ENCODE data around the gene MELTF.

The MELTF gene

GRCh38 chr3:197062446-197062845, 32.8 kb upstream of the MELTF start:
- no peak for TF ChIP-seq FOXP2 (optimal IDR thresholded peaks at IDR 0.05; ENCODE audit: borderline replicate concordance, extremely low read depth, extremely low read length, insufficient read depth)

- TF ChIP-seq TAF1 (IDR thresholded peaks at IDR 0.05; ENCODE audit: borderline replicate concordance, insufficient read depth, low read length) (no peak), SIN3A (IDR thresholded peaks at IDR 0.05; ENCODE audit: borderline replicate concordance, insufficient read depth, low read length) (no peak), REST (IDR thresholded peaks at IDR 0.05; ENCODE audit: insufficient read depth in 1 of 2, low read depth in 2 of 2, low read length in 2 of 2) (no peak), POLR2AphosphoS5 (IDR thresholded peaks at IDR 0.05; ENCODE audit: low read depth, low read length) (no peak), FOXP2 (optimal IDR thresholded peaks at IDR 0.05; ENCODE audit: borderline replicate concordance, extremely low read depth, extremely low read length, insufficient read depth) (no peak)
These were observed 20.9 kb upstream of the MELTF start for GRCh38 chr3:197050511-197050910.

GRCh38 chr3:197042539-197042938, 12.9 kb upstream of the MELTF start:
- TF ChIP-seq POLR2AphosphoS5 (IDR thresholded peaks at IDR 0.05; ENCODE audit: low read depth, low read length) (no peak), REST (IDR thresholded peaks at IDR 0.05; ENCODE audit: insufficient read depth in 1 of 2, low read depth in 2 of 2, low read length in 2 of 2) (no peak), SIN3A (IDR thresholded peaks at IDR 0.05; ENCODE audit: borderline replicate concordance, insufficient read depth, low read length) (no peak), TAF1 (IDR thresholded peaks at IDR 0.05; ENCODE audit: borderline replicate concordance, insufficient read depth, low read length) (no peak), FOXP2 (optimal IDR thresholded peaks at IDR 0.05; ENCODE audit: borderline replicate concordance, extremely low read depth, extremely low read length, insufficient read depth) (no peak)

- TF ChIP-seq REST (IDR thresholded peaks at IDR 0.05; ENCODE audit: insufficient read depth in 1 of 2, low read depth in 2 of 2, low read length in 2 of 2) = no peak
- no peak for TF ChIP-seq TAF1 (IDR thresholded peaks at IDR 0.05; ENCODE audit: borderline replicate concordance, insufficient read depth, low read length)
- no peak for TF ChIP-seq SIN3A (IDR thresholded peaks at IDR 0.05; ENCODE audit: borderline replicate concordance, insufficient read depth, low read length)
- no peak for TF ChIP-seq FOXP2 (optimal IDR thresholded peaks at IDR 0.05; ENCODE audit: borderline replicate concordance, extremely low read depth, extremely low read length, insufficient read depth)
- no peak for TF ChIP-seq POLR2AphosphoS5 (IDR thresholded peaks at IDR 0.05; ENCODE audit: low read depth, low read length)
These were observed 12.4 kb upstream of the MELTF start for GRCh38 chr3:197041875-197042488.

- no peak for TF ChIP-seq TAF1 (IDR thresholded peaks at IDR 0.05; ENCODE audit: borderline replicate concordance, insufficient read depth, low read length)
- no peak for TF ChIP-seq SIN3A (IDR thresholded peaks at IDR 0.05; ENCODE audit: borderline replicate concordance, insufficient read depth, low read length)
- TF ChIP-seq REST (IDR thresholded peaks at IDR 0.05; ENCODE audit: insufficient read depth in 1 of 2, low read depth in 2 of 2, low read length in 2 of 2) = no peak
- TF ChIP-seq FOXP2 (optimal IDR thresholded peaks at IDR 0.05; ENCODE audit: borderline replicate concordance, extremely low read depth, extremely low read length, insufficient read depth) = no peak
- TF ChIP-seq POLR2AphosphoS5 (IDR thresholded peaks at IDR 0.05; ENCODE audit: low read depth, low read length) = no peak
These were observed 11.0 kb upstream of the MELTF start for GRCh38 chr3:197040658-197041057.
